Non-pigmented ciliary epithelial cell (primary cell): Measurements from ENCODE around the gene TFR2.

Experiments
- DNase-seq: peaks from one replicate; pipeline ENCODE4 v3.0.0-alpha.2; 2010; ENCODE audit warnings: low read depth

TFR2 gene

DNA sequence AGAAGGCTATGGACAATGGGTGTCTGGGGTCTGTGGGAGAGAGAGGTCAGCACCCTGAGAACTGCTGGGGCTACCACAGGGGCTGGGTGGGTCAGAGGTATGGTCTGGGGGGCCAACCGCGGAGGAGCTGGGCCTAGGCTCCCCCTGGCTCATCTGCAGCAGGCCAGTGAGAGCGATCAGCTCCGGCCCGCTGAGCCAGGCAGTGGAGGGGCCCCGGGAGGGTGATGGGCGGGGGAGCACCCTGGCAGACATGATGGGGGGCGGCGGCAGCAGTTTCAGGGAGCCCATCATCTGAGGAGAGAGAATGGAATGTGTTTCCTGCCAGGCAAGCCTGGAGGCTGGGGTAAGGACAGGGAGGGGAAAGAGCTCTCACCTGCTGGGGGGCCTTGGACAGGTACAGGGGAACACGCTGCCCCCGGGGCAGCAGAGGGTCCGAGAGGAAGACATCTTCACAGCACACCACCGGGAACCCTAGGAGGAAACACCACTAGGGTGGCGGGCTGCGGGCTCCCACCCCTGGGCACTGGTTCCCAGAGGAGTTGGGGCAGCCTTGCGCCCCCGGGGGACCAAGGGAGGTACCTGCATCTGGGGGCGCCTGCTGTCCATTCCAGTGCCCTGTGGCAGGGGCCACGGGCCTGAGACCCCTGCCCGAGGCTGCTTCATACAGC lies 68.9 kb downstream of the TFR2 start:
- no peak for DNase-seq

DNA sequence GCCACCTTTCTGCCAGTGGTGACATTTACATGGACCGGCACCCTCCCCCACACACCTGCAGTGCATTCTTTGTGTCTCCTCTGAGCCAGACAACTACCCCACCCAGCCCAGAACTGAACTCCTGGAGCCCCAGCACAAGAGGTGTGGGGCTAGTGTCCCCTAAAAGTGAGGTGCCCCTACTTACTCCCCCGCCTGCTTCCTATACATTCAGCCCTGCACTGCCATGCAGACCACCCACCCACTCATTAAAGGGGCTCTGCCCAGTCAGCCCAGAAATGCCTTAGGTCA lies 69.6 kb downstream of the TFR2 start:
- no peak for DNase-seq

DNA sequence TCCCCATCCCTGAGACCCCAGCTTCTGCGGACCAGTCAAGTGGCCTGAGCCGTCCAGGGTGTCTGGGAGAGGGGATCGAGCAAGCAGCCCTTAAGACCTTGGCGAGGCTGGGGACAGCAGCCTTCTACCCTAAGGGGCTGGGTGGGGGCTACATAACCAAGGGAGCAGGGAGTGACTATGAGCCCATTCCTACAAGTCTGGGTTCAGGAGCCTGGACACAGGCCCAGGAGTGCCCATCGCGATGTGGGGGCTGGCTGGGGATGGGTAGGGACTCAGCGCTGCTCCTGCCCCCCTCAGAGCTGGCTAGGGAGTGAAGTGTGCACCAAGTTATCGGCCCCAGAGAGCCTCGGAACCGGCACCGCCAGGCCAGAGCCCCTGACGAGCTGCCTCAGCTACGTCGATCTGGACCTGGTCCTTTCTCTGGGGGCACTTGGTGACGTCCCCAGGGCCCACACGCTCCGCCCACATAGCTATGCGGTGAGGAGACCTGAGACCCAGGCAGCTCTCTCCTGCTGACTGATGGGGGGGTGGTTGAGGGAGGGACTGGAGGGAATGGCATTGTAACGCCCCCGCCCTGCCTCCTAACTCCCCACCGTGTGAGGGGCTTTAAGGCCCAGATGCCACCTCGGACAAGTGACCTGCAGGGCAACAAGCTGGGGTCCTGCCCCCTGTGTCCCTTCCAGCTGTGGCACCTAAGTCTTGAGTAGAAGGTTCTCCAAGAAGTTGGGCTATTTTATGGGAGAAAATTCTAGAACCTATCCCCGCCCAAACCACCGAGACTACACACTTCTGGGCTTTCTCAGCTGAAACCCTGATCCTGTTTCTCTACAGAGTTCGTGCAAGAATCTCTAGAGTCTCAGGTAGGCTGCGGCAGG lies 70.2 kb downstream of the TFR2 start:
- DNase-seq: no peak
